HK-2 (cell line): ENCODE data around the gene AKTIP.
A peak's percentile ranks its signal among the peaks of the same experiment; 100 is the strongest.
"Not testable (repeated sequence)": the region's sequence is repeated elsewhere in the genome, so short reads cannot be mapped to it uniquely, and the experiment has no call there.

Source experiments
- DNase-seq: peaks from one replicate; pipeline ENCODE4 v3.0.0-alpha.2; 2018; ENCODE audit not compliant: unreplicated experiment

The AKTIP gene

GRCh38 chr16:53515811-53516210 lies 12.8 kb upstream of the AKTIP start:
- no peak for DNase-seq

DNA sequence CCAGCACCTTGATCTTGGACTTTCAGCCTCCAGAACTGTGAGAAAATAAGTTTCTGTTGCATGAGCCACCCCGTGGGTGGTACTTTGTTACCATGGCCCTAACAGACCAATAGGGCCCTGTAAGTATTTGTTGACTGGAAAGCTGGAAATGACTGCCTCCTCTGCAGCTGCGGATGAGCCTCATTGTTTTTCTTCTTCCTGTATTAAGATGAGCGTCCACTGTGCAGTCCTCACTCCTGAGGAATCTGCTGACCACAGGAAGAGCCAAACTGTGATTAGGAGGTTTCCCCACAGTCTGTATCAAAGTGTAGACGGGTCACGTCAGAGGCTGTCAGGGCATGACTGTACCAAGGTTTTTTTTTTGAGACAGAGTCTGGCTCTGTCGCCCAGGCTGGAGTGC lies 12.2 kb upstream of the AKTIP start:
- no peak for DNase-seq

- not testable (repeated sequence) for DNase-seq
Measured at GRCh38 chr16:53512795-53513194, 9.8 kb upstream of the AKTIP start.

DNA sequence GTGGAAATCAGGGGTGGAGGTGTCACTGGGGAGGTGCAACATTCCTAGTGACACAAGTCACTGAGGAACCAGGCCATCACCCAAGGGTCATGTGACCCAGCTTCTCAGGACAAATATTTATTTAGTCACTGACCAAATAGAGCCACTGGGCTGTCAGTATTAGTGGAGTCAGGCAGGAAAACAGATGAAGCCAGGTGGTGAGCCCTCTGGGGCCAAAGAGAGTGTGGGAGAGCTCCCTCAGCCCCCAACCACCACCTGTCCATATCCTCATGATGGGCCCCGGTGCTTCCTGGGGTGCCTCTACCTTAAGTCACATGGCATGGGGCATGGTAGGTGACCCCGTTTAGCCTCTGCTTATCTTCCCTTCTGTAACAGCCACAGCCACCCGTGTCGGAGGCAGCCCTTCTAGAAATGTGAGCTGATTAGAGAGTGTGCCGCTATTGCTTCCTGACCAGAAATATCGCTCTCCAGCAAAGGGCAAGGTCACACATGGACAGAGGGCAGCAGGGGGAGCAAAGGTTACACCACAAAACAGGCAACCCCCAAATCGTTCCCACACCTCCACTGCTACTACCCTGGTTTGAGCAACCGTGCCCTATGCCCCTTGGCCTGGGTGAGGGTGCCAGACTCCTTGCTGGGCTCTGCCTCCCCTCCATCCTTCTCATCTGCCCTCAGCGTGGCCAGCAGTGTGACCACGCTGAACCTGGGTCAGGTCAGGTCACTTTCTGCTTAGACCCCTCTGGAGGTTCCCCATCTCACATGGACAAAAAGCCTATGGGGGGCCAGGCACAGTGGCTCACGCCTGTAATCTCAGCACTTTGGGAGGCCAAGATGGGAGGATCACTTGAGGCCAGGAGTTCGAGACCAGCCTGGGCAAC lies 8.6 kb upstream of the AKTIP start:
- no peak for DNase-seq

DNA sequence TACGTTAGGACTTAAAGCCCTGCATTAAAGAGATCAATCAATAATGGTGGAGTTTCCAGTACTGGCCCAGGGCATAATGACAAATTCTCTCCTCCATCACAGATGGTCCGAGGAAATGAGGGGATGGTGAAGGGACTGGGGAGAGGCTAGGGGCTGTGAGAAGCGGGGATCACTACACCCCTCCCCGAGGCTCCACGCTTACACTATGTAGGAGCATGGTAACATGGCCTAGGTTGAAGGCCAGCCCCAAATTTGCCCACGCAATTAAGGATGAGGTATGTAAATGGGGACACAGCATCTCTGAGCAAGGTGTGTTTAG lies 8.0 kb upstream of the AKTIP start:
- no peak for DNase-seq

DNA sequence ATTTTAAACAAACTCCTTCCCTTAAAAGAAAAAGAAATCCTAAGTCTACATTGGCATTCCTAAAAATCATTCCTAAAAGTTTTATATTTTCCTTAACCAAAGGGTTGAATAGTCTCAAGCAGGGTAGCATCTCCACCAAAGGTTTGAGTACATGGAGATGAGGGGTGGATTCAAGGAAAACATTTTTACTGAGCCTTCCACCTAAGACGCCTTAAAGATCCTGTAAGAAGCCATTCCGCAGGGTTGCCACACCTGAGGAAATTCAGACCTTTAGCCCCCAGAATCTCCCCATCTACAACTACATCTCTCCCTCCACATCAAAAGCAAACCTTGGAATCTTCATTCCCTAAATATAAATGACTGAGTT lies 7.7 kb upstream of the AKTIP start:
- DNase-seq, result no peak

DNA sequence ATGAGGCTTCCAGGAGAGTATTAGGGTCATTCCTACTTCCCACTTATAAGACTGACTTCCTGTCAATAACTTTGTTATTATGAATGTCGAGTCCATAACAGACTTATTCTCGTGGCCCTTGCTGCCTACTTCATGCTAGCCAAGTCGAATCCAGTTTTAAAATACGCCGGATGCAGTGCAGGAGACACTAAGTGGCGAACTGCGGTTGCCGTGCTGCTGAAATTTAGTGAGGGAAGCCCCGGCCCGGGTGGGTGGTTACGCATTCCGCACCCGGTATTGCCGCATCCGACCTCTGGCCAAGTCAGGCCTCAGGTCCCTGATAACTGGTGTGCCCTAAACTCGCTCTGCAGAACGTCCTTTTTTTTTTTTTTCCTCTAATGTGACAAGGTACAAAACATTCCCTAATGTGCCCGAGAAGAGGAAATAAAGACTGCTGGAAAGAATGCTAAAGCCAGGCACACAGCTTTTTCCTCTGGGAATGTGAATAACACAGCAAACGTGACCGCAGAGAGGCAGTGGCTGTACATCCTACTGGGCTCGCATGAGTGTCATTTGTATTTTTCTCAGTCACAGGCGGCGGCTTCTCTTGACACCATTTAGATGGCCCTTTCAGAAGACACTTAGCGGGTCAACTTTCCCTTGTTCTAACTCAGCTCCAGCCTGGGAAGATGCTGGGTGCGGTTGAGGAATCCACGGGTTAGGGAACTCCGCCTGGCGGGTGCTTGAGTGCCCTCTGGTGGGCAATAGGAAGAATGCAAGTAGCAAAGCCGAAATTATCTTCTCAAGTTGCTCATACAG lies 7.1 kb upstream of the AKTIP start:
- peak; percentile 58 for DNase-seq

DNA sequence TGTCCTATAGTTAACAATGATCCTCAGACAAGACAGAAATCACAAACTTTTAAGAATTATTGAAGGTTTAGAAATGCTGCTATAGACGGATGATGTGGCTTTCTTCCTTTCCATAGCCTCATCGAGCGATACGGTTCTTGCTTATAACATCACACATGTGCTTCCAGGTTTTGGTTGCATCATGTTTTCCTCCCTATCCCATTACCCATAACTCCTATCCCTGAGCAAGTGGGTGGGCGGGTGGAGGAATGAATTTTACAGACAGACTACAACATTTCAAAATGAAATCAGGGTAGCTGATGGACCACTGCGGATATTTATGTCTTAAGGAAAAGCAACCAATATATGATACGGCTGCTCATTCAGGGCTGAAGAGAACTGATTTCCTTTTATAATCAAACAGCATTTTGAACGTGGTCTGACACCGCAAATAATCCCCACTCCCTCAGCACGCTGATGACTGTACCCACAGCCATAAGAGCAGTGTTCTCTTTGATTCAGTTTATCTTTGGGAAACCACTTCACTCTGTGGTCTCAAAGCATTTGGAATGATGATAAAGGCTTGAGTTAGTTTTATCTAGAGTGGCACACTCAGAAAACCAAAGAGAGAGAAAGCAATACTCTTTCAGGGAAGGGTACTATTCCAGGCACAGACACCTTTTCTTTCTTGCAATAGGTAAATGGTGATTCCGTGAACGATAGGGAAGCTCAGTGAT lies 4.6 kb upstream of the AKTIP start:
- DNase-seq, result no peak

DNA sequence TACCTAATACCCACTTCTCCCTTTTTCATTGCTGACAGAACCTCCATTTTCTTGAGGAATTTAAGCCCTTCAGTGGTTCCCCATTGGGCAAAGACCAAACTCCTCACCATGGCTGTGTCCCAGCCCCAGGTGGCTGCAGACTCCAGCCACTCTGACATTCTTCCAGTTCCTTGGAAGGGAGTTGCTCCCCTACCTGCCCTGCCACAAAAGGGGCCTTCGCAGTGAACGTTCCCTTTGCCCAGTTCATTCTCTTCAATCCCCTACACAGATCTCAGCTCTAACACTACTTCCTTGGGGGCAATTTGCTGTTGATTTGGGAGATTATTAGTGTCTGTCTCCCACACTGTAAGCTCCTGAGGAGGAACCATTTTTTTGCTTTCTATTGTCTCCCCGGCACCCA lies 3.2 kb upstream of the AKTIP start:
- no peak for DNase-seq

DNA sequence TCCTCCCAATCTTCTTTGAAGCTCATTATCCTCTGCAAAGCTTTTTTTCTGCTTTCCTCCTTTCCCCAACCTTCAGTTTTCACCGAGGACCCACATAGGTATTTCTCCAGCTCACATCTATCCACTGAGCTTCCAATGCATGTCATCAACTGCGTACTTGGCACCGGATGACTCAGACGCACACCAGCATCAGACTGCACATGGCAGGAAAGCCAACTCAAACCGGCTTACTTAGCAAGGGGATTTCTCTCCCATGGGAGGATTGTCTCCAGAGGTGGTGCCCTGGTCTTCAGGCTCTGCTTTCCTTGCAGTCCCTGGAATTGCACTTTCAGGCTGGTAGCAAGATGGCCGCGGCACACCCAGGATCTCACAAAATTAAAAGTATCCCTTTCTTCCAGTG lies 1.7 kb upstream of the AKTIP start:
- DNase-seq, result peak; percentile 57

GRCh38 chr16:53503991-53504663 lies 1.1 kb upstream of the AKTIP start:
- DNase-seq, result peak; percentile 52

DNA sequence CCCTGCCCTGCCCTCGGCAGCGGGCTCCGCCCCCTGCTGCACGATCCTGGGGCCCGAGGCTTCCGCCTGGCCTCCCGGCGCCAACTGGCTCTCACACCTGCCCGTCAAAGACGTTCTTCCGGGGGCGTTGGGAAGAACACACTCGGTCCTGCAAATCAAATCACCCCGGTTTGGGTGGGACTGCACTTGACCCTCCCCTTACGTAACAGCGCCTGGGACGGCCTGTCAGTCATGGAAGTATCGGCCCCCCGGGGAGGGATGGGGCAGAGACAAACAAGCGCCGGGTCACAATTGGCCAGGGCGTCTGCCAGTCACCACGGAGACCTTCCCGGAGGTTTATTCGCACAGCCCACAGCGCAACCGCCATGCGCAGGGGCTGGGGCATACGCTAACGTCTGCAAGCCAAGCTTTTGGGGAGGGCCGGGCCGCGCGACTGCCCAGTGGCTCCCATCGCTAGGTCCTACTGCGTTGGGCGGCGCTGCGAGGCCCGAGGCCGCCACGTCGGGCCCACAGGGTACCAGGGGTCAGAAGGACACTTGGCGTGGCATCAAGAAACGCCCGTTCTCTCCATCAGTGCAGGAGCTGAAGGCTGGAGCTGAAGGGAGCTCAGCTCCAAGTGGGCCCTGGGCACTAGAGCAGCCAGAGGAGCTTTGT lies 388 bp upstream of the AKTIP start:
- DNase-seq, result peak; percentile 100

- no peak for DNase-seq
Measured at GRCh38 chr16:53501216-53501859, 1.7 kb downstream of the AKTIP start.

GRCh38 chr16:53498984-53499383 lies 4.0 kb downstream of the AKTIP start:
- DNase-seq, result no peak

DNA sequence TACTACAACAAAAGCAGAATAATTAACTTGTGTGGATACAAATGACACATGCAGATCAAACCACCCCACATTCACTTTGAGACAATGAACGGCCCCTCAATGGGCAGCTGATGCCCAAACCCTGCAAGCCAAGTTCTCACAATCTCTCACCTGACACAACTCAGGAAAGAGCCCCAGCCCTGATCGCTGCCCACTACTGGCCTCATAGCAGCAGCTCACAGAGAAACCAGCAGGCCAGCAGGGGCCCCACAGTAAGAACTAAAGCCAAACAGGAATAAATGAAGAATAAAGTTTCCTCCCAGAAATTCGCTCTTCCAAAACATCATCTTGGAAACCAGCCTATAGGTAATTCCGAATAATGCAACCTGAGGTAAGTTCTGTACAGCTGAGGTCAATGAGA lies 7.7 kb downstream of the AKTIP start:
- DNase-seq, result no peak

DNA sequence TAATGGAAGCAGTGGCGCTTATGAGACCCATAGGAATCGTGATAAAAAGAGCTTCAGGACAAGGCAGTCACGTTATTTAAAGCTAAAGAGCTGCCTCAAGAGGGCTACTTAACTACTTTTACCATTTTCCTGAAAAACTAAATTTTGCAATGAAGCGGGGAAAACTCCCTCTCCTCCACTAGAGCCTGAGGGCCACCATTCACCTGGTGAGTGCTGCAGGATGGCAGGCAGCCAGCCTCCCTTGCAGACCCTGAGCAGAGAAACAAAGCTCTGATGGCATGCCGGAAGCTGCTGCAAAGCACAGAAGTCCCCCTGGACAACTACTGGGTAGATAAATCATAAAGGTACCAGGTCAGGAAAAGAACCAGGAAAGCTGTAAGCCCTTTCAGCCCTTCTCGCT lies 8.4 kb downstream of the AKTIP start:
- no peak for DNase-seq

DNA sequence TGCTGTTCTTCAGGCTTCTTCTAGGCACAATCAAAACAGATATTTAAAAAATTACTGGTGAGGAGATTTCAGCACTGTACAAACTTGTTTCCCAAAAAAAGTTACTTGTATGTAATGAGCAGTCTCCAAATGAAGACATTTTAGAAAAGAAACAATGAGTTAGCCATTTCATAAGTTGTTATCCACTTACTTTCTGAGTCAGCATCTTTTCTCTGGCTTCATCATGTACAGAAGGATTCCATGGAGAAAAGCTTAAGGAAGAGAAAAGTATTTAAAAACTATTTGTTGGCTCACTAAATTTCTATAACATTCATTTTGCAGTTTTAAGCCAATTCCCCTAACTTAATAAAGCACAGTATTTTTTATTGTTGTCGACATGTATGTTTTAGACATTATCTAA lies 10.5 kb downstream of the AKTIP start:
- DNase-seq, result no peak

DNA sequence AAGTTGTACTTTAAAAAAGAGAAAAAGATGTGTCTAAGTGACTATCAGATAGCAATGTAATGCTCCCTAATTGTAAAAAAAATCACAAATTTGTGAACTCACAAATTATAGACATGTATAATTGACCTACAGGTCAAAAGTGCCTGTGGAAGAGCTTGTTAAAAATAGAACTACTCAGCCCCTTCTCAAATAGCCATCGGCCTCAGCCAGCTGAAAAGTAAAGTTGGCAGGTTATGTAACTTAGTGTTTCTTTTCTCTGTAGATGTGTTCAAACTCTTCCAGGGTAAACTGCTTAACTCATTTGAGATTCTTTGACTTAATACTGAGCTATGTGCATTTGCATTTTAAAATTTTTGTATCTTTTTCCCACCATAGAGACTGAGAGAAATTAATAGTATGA lies 13.3 kb downstream of the AKTIP start:
- DNase-seq, result no peak

DNA sequence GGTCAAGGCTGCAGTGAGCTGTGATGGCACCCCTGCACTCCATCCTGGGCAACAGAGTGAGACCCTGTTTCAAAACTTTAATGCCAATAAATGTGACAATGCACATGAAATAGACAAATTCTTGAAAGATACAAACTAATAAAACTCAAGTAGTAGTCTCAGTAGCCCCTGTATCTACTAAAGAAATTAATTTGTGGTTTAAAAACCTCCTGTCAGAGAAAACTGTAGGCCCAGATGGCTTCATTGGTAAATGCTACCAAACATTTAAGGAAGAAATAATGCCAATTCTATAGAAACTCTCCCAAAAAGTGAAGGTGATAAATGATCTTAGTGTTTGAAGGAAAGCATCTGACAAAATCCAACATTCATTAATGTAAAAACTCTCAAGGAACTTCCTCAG lies 16.8 kb downstream of the AKTIP start:
- DNase-seq, result no peak

GRCh38 chr16:53484542-53484941 lies 18.5 kb downstream of the AKTIP start:
- DNase-seq, result no peak

DNA sequence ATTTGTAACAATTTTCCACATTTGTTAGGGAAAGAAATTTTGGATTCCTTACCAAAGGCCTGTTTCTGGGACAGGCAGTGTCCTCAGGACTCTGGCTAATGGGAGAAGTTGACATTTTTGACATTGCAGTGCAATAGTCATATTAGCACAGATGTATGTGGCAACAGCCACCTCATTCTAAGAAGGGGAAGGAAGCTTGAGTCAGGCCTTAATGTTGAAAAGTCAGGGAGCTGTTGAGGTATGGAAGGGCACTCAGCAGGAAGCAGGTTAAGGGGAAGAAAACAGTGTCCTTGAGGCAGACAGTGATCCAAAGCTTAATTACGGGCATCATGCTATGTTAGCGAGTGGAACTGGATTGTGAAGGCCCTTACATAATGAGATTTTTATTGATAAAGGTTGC lies 20.9 kb downstream of the AKTIP start:
- DNase-seq, result no peak
